CD14-positive monocyte (primary cell): ENCODE results near the gene HLA-DQB2. TPM values are rescaled to one million over a fixed set of nuclear protein-coding genes. Genes with fewer than 3 reads are reported as not detected.

Source experiments
- DNase-seq, 3 donors: peaks; one replicate each; pipeline ENCODE4 v3.0.0-alpha.2; 2011 to 2022
- H2AFZ ChIP-seq: 2 replicates; pipeline ENCODE4 v1.6.0; 2012; ENCODE audit warnings: mild to moderate bottlenecking, low read depth, low read length, inconsistent platforms; ENCODE audit not compliant: insufficient read depth, poor library complexity, severe bottlenecking
- H3K27ac ChIP-seq, 2 donors: 1 replicate in 1 of 2; 2 replicates in 1 of 2; pipeline ENCODE4 v1.5.1; 2012 to 2013; ENCODE audit warnings: low read length in 2 of 2, control low read depth in 1 of 2, inconsistent platforms in 1 of 2, low read depth in 1 of 2, mild to moderate bottlenecking in 1 of 2
- H3K27me3 ChIP-seq, 2 donors: one replicate each; pipeline versions ENCODE4 v1.6.0 to v1.6.1; 2011 to 2013; ENCODE audit warnings: low read length in 2 of 2; ENCODE audit not compliant: control insufficient read depth in 2 of 2, insufficient read depth in 2 of 2
- H3K36me3 ChIP-seq, 2 donors: replicated peaks in 1 of 2; 1 replicate in 1 of 2; 2 replicates in 1 of 2; pipeline versions ENCODE4 v1.5.1 to v1.6.1; 2012 to 2013; ENCODE audit warnings: low read length in 2 of 2, control low read depth in 1 of 2, inconsistent platforms in 1 of 2, mild to moderate bottlenecking in 1 of 2; ENCODE audit not compliant: insufficient read depth in 2 of 2, control insufficient read depth in 1 of 2
- H3K4me1 ChIP-seq, 2 donors: 1 replicate in 1 of 2; 2 replicates in 1 of 2; pipeline versions ENCODE4 v1.5.1 to v1.6.1; 2012 to 2013; ENCODE audit warnings: low read length in 2 of 2, control low read depth in 1 of 2, inconsistent platforms in 1 of 2, mild to moderate bottlenecking in 1 of 2, moderate library complexity in 1 of 2; ENCODE audit not compliant: insufficient read depth in 2 of 2, control insufficient read depth in 1 of 2
- H3K4me2 ChIP-seq: replicated peaks from 2 replicates; pipeline ENCODE3; 2012; ENCODE audit warnings: low read length, moderate library complexity, mild to moderate bottlenecking; ENCODE audit not compliant: poor library complexity, severe bottlenecking; ENCODE audit errors: extremely low read depth
- H3K4me3 ChIP-seq, 3 experiments: fragments of 200-600 bp in 1 of 3; sonication (generic) in 1 of 3; replicated peaks in 1 of 3; 1 replicate in 2 of 3; 2 replicates in 1 of 3; pipeline ENCODE4 v1.5.1; 2011 to 2013; ENCODE audit warnings: low read length in 3 of 3, mild to moderate bottlenecking in 3 of 3, control low read depth in 2 of 3, low read depth in 2 of 3, inconsistent platforms in 1 of 3, moderate library complexity in 1 of 3
- H3K79me2 ChIP-seq: 2 replicates; pipeline ENCODE4 v1.6.0; 2012; ENCODE audit warnings: mild to moderate bottlenecking, control low read depth, inconsistent platforms, low read length, moderate library complexity; ENCODE audit not compliant: insufficient read depth
- H3K9ac ChIP-seq: 2 replicates; pipeline ENCODE4 v1.6.0; 2017; ENCODE audit warnings: low read length, mild to moderate bottlenecking; ENCODE audit not compliant: insufficient read depth, poor library complexity, severe bottlenecking
- H3K9me3 ChIP-seq, 2 donors: replicated peaks in 1 of 2; 1 replicate in 1 of 2; 2 replicates in 1 of 2; pipeline versions ENCODE4 v1.5.1 to v1.6.1; 2012 to 2013; ENCODE audit warnings: low read length in 2 of 2, control low read depth in 1 of 2; ENCODE audit not compliant: control insufficient read depth in 1 of 2, insufficient read depth in 1 of 2
- H4K20me1 ChIP-seq: 2 replicates; pipeline ENCODE4 v1.6.0; 2012; ENCODE audit warnings: mild to moderate bottlenecking, low read length, control low read depth, moderate library complexity; ENCODE audit not compliant: insufficient read depth
- H3K27ac Mint-ChIP-seq, 7 donors: one replicate each; pipeline ENCODE4 v1.8.0; 2020; ENCODE audit warnings: mild to moderate bottlenecking in 7 of 7, mixed read lengths in 7 of 7, moderate library complexity in 6 of 7, inconsistent platforms in 2 of 7
- H3K27me3 Mint-ChIP-seq, 3 donors: one replicate each; pipeline ENCODE4 v1.8.0; 2021 to 2022; ENCODE audit warnings: low read depth in 3 of 3, mild to moderate bottlenecking in 3 of 3, mixed read lengths in 3 of 3, moderate library complexity in 3 of 3, inconsistent platforms in 1 of 3
- H3K36me3 Mint-ChIP-seq, 2 donors: one replicate each; pipeline ENCODE4 v1.8.0; 2020; ENCODE audit warnings: mixed read lengths in 2 of 2, inconsistent platforms in 1 of 2, mild to moderate bottlenecking in 1 of 2
- H3K4me1 Mint-ChIP-seq: one replicate; pipeline ENCODE4 v1.8.0; 2020; ENCODE audit warnings: mild to moderate bottlenecking, mixed read lengths
- H3K4me3 Mint-ChIP-seq, 2 donors: one replicate each; pipeline ENCODE4 v1.8.0; 2020; ENCODE audit warnings: mild to moderate bottlenecking in 2 of 2, mixed read lengths in 2 of 2, moderate library complexity in 1 of 2
- H3K9me3 Mint-ChIP-seq, 7 donors: one replicate each; pipeline ENCODE4 v1.8.0; 2020 to 2022; ENCODE audit warnings: mixed read lengths in 7 of 7, mild to moderate bottlenecking in 6 of 7, moderate library complexity in 6 of 7, inconsistent platforms in 2 of 7
- CTCF ChIP-seq: fragments of 200-600 bp; IDR thresholded peaks from one replicate; pipeline ENCODE4 v1.8.0; 2022; ENCODE audit warnings: antibody characterized with exemption, mild to moderate bottlenecking
- intact Hi-C, 2 donors: fragments of 100-400 bp; cut with micrococcal nuclease; formaldehyde crosslinking; loops; one replicate each; pipeline versions ENCODE4 v1.15.0 to v1.15.1; 2023
- polyA plus RNA-seq, 3 donors: library from polyadenylated mRNA; depleted of rRNA in 1 of 3; unstranded in 2 of 3; stranded (reverse) in 1 of 3; fragments of 300-500 nt in 2 of 3; fragments of >200 nt in 1 of 3; fragmentation: Illumina TruSeq in 2 of 3; gene quantifications; 1 replicate in 2 of 3; 2 replicates in 1 of 3; pipeline ENCODE4 v1.2.3, GENCODE V29; 2012 to 2021
- small RNA-seq: library from RNA; depleted of rRNA; stranded (forward); fragments of <200 nt; gene quantifications from one replicate; pipeline ENCODE3, GENCODE V24; 2012; ENCODE audit warnings: low read depth; ENCODE audit not compliant: insufficient read length

HLA-DQB2 gene
- polyA plus RNA-seq, 3 donors, result 4.4 to 37.5 TPM; not detected in 1

- Histone ChIP-seq H3K4me2 (no peak overlapping the region), H3K4me3 (no peak overlapping the region), H2AFZ (peak overlapping the region; percentile 11), H3K36me3 (no peaks in the 10 kb centered on the region), H3K27me3 (no peaks in the 10 kb centered on the region), H3K9me3 (no peaks in the 10 kb centered on the region), H3K27ac (no peak overlapping the region), H3K4me1 (peaks cover 9 to 11% of the 10 kb centered on the region in 2 donors), H3K9ac (no peak overlapping the region), H4K20me1 (no peaks in the 10 kb centered on the region), H3K79me2 (no peaks in the 10 kb centered on the region)
- H3K27ac Mint-ChIP-seq, result no peak overlapping the region
- no peaks in the 10 kb centered on the region for H3K36me3 Mint-ChIP-seq
- no peak for DNase-seq
- H3K9me3 Mint-ChIP-seq, result peaks cover 0 to 2% (median 0%) of the 10 kb centered on the region in 7 donors
- peaks cover 3 to 5% (median 4%) of the 10 kb centered on the region in 3 donors for H3K27me3 Mint-ChIP-seq
- H3K4me3 Mint-ChIP-seq, result no peak overlapping the region
- TF ChIP-seq CTCF, result no peak
- peaks cover 15% of the 10 kb centered on the region for H3K4me1 Mint-ChIP-seq
- intact Hi-C loops, result loop anchor here in 1 of 2 donors (5.0 kb wide), 1 partner anchor 74 kb away; no protein-coding TSS in a partner anchor
These were observed 50.1 kb downstream of the HLA-DQB2 start for GRCh38 chr6:32713241-32713640.

DNA sequence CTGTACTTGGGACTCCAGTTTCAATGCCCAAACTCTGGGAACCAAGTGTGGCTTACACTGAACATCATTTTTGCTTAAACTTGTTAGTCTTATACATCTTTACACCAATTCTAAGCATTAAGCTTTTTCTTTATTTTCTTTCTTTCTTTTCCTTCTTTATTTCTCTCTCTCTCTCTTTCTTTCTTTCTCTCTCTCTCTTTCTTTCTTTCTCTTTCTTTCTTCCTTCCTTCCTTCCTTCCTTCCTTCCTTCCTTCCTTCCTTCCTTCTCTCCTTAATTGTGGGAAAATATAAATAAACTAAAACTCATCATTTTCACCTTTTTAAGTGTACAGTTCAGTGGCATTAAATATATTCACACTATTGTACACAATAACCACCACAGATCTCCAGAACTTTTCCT lies 53.7 kb downstream of the HLA-DQB2 start:
- peaks cover 0 to 6% (median 0%) of the 10 kb centered on the region in 7 donors for H3K9me3 Mint-ChIP-seq
- Histone ChIP-seq H3K9me3 (no peaks in the 10 kb centered on the region), H3K4me1 (peaks cover 9 to 11% of the 10 kb centered on the region in 2 donors), H3K4me3 (no peak overlapping the region), H3K79me2 (no peaks in the 10 kb centered on the region), H4K20me1 (no peaks in the 10 kb centered on the region), H3K36me3 (no peaks in the 10 kb centered on the region), H3K27ac (no peak overlapping the region), H3K9ac (no peak overlapping the region), H3K4me2 (no peak overlapping the region), H2AFZ (no peak overlapping the region), H3K27me3 (no peaks in the 10 kb centered on the region)
- H3K4me1 Mint-ChIP-seq, result peaks cover 15% of the 10 kb centered on the region
- TF ChIP-seq CTCF, result no peak
- intact Hi-C loops, result loop anchor here (5.0 to 10.0 kb wide), 2 partner anchors 78 to 85 kb away; no protein-coding TSS in a partner anchor
- no peak for DNase-seq
- H3K36me3 Mint-ChIP-seq, result no peaks in the 10 kb centered on the region
- peaks cover 1 to 4% (median 2%) of the 10 kb centered on the region in 3 donors for H3K27me3 Mint-ChIP-seq
- no peak overlapping the region for H3K4me3 Mint-ChIP-seq
- no peak overlapping the region for H3K27ac Mint-ChIP-seq

Small RNAs within 50 kb of the gene (small RNA-seq; reads per million reads assigned to genes)
- not detected for gene MIR3135B

Other genes with a start within 250 kb of the HLA-DQB2 start
- gene HLA-DRB5, start 233.2 kb downstream of the HLA-DQB2 start, polyA plus RNA-seq, result 1,000 to 10,000 TPM in 1 of 3 donors, 100 to 1,000 TPM in 2; 168 to 1,407 (median 394) TPM
- 1,000 to 10,000 TPM in 2 of 3 donors, 100 to 1,000 TPM in 1; 928 to 2,792 (median 2,645) TPM for gene HLA-DRB1, start 173.7 kb downstream of the HLA-DQB2 start, polyA plus RNA-seq
- gene HLA-DQA1, start 126.1 kb downstream of the HLA-DQB2 start, polyA plus RNA-seq, result 100 to 1,000 TPM in 2 of 3 donors, 10 to 100 TPM in 1; 98.1 to 191 (median 117) TPM
- 100 to 1,000 TPM in 2 of 3 donors, 10 to 100 TPM in 1; 66.7 to 638 (median 246) TPM for gene HLA-DQB1, start 96.9 kb downstream of the HLA-DQB2 start, polyA plus RNA-seq
- 10 to 100 TPM in 2 of 3 donors, under 1 TPM in 1; 0.24 to 53.5 (median 15.5) TPM for gene HLA-DQA2, start 22.1 kb downstream of the HLA-DQB2 start, polyA plus RNA-seq
- 1 to 10 TPM in 1 of 3 donors, under 1 TPM in 2; 0.25 to 6.2 (median 0.64) TPM for gene HLA-DOB, start 53.5 kb upstream of the HLA-DQB2 start, polyA plus RNA-seq
- 10 to 100 TPM; 12.6 to 48.7 (median 25.9) TPM for gene TAP2, start 75.2 kb upstream of the HLA-DQB2 start, polyA plus RNA-seq
- gene PSMB8, start 80.5 kb upstream of the HLA-DQB2 start, polyA plus RNA-seq, result 100 to 1,000 TPM; 164 to 534 (median 487) TPM
- gene TAP1, start 90.2 kb upstream of the HLA-DQB2 start, polyA plus RNA-seq, result 100 to 1,000 TPM; 119 to 221 (median 204) TPM
- 100 to 1,000 TPM; 204 to 405 (median 350) TPM for gene PSMB9, start 90.7 kb upstream of the HLA-DQB2 start, polyA plus RNA-seq
- gene HLA-DMB, start 177.5 kb upstream of the HLA-DQB2 start, polyA plus RNA-seq, result 100 to 1,000 TPM; 510 to 924 (median 726) TPM
- 100 to 1,000 TPM; 434 to 526 (median 515) TPM for gene HLA-DMA, start 189.6 kb upstream of the HLA-DQB2 start, polyA plus RNA-seq
- 100 to 1,000 TPM in 1 of 3 donors, 10 to 100 TPM in 1, 1 to 10 TPM in 1; 9.6 to 475 (median 21.7) TPM for gene BRD2, start 205.1 kb upstream of the HLA-DQB2 start, polyA plus RNA-seq
- 10 to 100 TPM in 1 of 3 donors, 1 to 10 TPM in 2; 2.8 to 15.4 (median 9.1) TPM for gene HLA-DOA, start 246.1 kb upstream of the HLA-DQB2 start, polyA plus RNA-seq